Body of pancreas (tissue), 4 donors: ENCODE measurements around the gene HDHD5. TPM values are rescaled to one million over a fixed set of nuclear protein-coding genes. Genes with fewer than 3 reads are reported as not detected.

Source experiments
- ATAC-seq: fragments of 150-250 bp; one replicate; pipeline ENCODE4 v1.9.1; 2016
- DNase-seq, 4 donors: peaks; one replicate each; pipeline ENCODE4 v3.0.0-alpha.2; 2019
- H3K27ac ChIP-seq, 4 donors: fragments of 200-600 bp; sonication (generic); 1 replicate in 3 of 4; 2 replicates in 1 of 4; pipeline versions ENCODE4 v1.5.1 to v1.6.1; 2016 to 2019; ENCODE audit warnings: mild to moderate bottlenecking in 1 of 4, mixed read lengths in 1 of 4, moderate library complexity in 1 of 4
- H3K27me3 ChIP-seq, 2 donors: fragments of 200-600 bp; sonication (generic); one replicate each; pipeline ENCODE4 v1.6.0; 2016; ENCODE audit warnings: mild to moderate bottlenecking in 1 of 2
- H3K36me3 ChIP-seq, 2 donors: fragments of 200-600 bp; sonication (generic); replicated peaks in 1 of 2; 2 replicates each; pipeline ENCODE4 v1.5.1; 2016; ENCODE audit warnings: low read depth in 2 of 2; ENCODE audit not compliant: insufficient read depth in 1 of 2
- H3K4me1 ChIP-seq: fragments of 200-600 bp; sonication (generic); one replicate; pipeline ENCODE4 v1.6.0; 2016
- H3K4me3 ChIP-seq, 2 donors: fragments of 200-600 bp; sonication (generic); 1 replicate in 1 of 2; 2 replicates in 1 of 2; pipeline ENCODE4 v1.5.1; 2016 to 2019
- H3K9me3 ChIP-seq, 3 donors: fragments of 200-600 bp; sonication (generic); 1 replicate in 2 of 3; 2 replicates in 1 of 3; pipeline ENCODE4 v1.5.1; 2016
- CTCF ChIP-seq, 7 experiments: fragments of 450-650 bp in 4 of 7; fragments of 200-600 bp in 3 of 7; sonication (generic) in 3 of 7; IDR thresholded peaks; one replicate each; pipeline ENCODE4 v1.5.1; 2016 to 2019; ENCODE audit warnings: antibody characterized with exemption in 7 of 7
- POLR2A ChIP-seq, 3 donors: fragments of 450-650 bp; IDR thresholded peaks; one replicate each; pipeline ENCODE4 v1.6.1; 2016; ENCODE audit warnings: antibody characterized with exemption in 3 of 3, mild to moderate bottlenecking in 2 of 3
- WGBS, 2 donors: methylation state at CpG; one replicate each; pipeline ENCODE4 v1.1.5; 2017; 5-methylcytosine and 5-hydroxymethylcytosine counted together
- intact Hi-C: fragments of 100-400 bp; cut with DNase I; formaldehyde crosslinking; loops from one replicate; pipeline ENCODE4 v1.15.1; 2023
- total RNA-seq, 2 donors: library from RNA; depleted of rRNA; stranded (reverse); fragments of >200 nt; gene quantifications; one replicate each; pipeline ENCODE4 v1.1.0, GENCODE V29; 2016

HDHD5 gene
- total RNA-seq, 2 donors from 2014 or later, result 22.1 to 28.7 TPM

GRCh38 chr22:17109976-17110375 is 49.1 kb downstream of the HDHD5 start:
- 89 to 92% methylated on average over 16 of the region's 16 CpGs for WGBS, 2 donors
- Histone ChIP-seq H3K4me1 (no peaks in the 10 kb centered on the region), H3K27ac (no peak overlapping the region), H3K36me3 (peaks cover 8 to 11% of the 10 kb centered on the region in 2 donors), H3K9me3 (no peaks in the 10 kb centered on the region), H3K27me3 (no peaks in the 10 kb centered on the region), H3K4me3 (no peak overlapping the region)
- no peak for TF ChIP-seq CTCF (IDR thresholded peaks at IDR 0.05)
- TF ChIP-seq POLR2A (IDR thresholded peaks at IDR 0.05), result no peak
- DNase-seq, result no peak
- intact Hi-C loops, result no loop called here
- ATAC-seq, result no peak

GRCh38 chr22:17109113-17109865 is 49.8 kb downstream of the HDHD5 start:
- peaks cover 8 to 14% of the 10 kb centered on the region in 2 donors for H3K36me3 ChIP-seq
- WGBS, 2 donors, result 92 to 94% methylated on average over 11 to 37 of the region's 42 CpGs

GRCh38 chr22:17108256-17109112 is 50.6 kb downstream of the HDHD5 start:
- TF ChIP-seq POLR2A (IDR thresholded peaks at IDR 0.05), result no peak
- no peak for TF ChIP-seq CTCF (IDR thresholded peaks at IDR 0.05)
- Histone ChIP-seq H3K27me3 (no peaks in the 10 kb centered on the region), H3K4me3 (no peak overlapping the region), H3K9me3 (no peaks in the 10 kb centered on the region), H3K4me1 (no peaks in the 10 kb centered on the region), H3K36me3 (peaks cover 9 to 14% of the 10 kb centered on the region in 2 donors), H3K27ac (no peak overlapping the region)
- DNase-seq (no peak), ATAC-seq (no peak)
- WGBS, 2 donors, result 94 to 98% methylated on average over 12 to 45 of the region's 66 CpGs
- intact Hi-C loops, result no loop called here

More at GRCh38 chr22:17109113-17109865, 49.8 kb downstream of the HDHD5 start:
- intact Hi-C loops, result no loop called here
- Histone ChIP-seq H3K27ac (no peak overlapping the region), H3K27me3 (no peaks in the 10 kb centered on the region), H3K9me3 (no peaks in the 10 kb centered on the region), H3K4me1 (no peaks in the 10 kb centered on the region), H3K4me3 (no peak overlapping the region)
- DNase-seq (no peak), ATAC-seq (no peak)
- TF ChIP-seq CTCF (IDR thresholded peaks at IDR 0.05), result no peak
- TF ChIP-seq POLR2A (IDR thresholded peaks at IDR 0.05), result no peak

GRCh38 chr22:17107547-17107810 is 51.6 kb downstream of the HDHD5 start:
- H3K27ac ChIP-seq, result no peak overlapping the region
- peaks cover 16 to 21% of the 10 kb centered on the region in 2 donors for H3K36me3 ChIP-seq
- H3K4me3 ChIP-seq, result no peak overlapping the region
- no peaks in the 10 kb centered on the region for H3K4me1 ChIP-seq
- TF ChIP-seq POLR2A (IDR thresholded peaks at IDR 0.05) (no peak), CTCF (IDR thresholded peaks at IDR 0.05) (no peak)
- no peak for ATAC-seq
- DNase-seq, result no peak
- intact Hi-C loops, result no loop called here
- H3K9me3 ChIP-seq, result no peaks in the 10 kb centered on the region
- H3K27me3 ChIP-seq, result no peaks in the 10 kb centered on the region
- whole genome bisulfite sequencing, 2 donors, result 80 to 94% methylated on average over 6 of the region's 6 CpGs
